ENCODE results near the gene POC5.
A peak's percentile ranks its signal among the peaks of the same experiment; 100 is the strongest.
"Not testable (repeated sequence)": the region's sequence is repeated elsewhere in the genome, so short reads cannot be mapped to it uniquely, and the experiment has no call there.

POC5 gene

GRCh38 chr5:75717082-75717922 lies at the start of gene POC5:
TSS of gene POC5 (minus strand) at chr5:75717437. CDS start at chr5:75712937, 4,500 bp downstream.
- DNase-seq, result peak; percentile 99

- no peak for DNase-seq
These were observed 40.9 kb upstream of the POC5 start for GRCh38 chr5:75758116-75758515.

GRCh38 chr5:75756981-75757380 lies 39.7 kb upstream of the POC5 start:
- no peak for DNase-seq

- DNase-seq, result no peak
These were observed 39.0 kb upstream of the POC5 start for GRCh38 chr5:75756211-75756610.

- no peak for DNase-seq
These were observed 35.9 kb upstream of the POC5 start for GRCh38 chr5:75753182-75753581.

- DNase-seq, result no peak
These were observed 27.1 kb upstream of the POC5 start for GRCh38 chr5:75744355-75744754.

- no peak for DNase-seq
These were observed 19.0 kb upstream of the POC5 start for GRCh38 chr5:75736273-75736672.

GRCh38 chr5:75734913-75735789 lies 17.9 kb upstream of the POC5 start:
- DNase-seq, result peak in 1 of 2 experiments; percentile 25

GRCh38 chr5:75733767-75734166 lies 16.5 kb upstream of the POC5 start:
- no peak for DNase-seq

GRCh38 chr5:75731515-75731914 lies 14.3 kb upstream of the POC5 start:
- DNase-seq, result not testable (repeated sequence)

- no peak for DNase-seq
These were observed 12.1 kb upstream of the POC5 start for GRCh38 chr5:75729321-75729720.

GRCh38 chr5:75727931-75728330 lies 10.7 kb upstream of the POC5 start:
- no peak for DNase-seq

- DNase-seq, result not testable (repeated sequence)
These were observed 9.0 kb upstream of the POC5 start for GRCh38 chr5:75726224-75726623.

GRCh38 chr5:75723378-75723777 lies 6.1 kb upstream of the POC5 start:
- DNase-seq, result no peak

- no peak for DNase-seq
These were observed 4.3 kb upstream of the POC5 start for GRCh38 chr5:75721573-75721972.

- DNase-seq, result no peak
These were observed 3.6 kb upstream of the POC5 start for GRCh38 chr5:75720882-75721281.

GRCh38 chr5:75716715-75717081 lies 539 bp downstream of the POC5 start:
- peak in 1 of 2 experiments; percentile 28 for DNase-seq

- DNase-seq, result no peak
These were observed 5.1 kb downstream of the POC5 start for GRCh38 chr5:75712091-75712490.

GRCh38 chr5:75711151-75711550 lies 6.1 kb downstream of the POC5 start:
- DNase-seq, result no peak

GRCh38 chr5:75710637-75711036 lies 6.6 kb downstream of the POC5 start:
- no peak for DNase-seq

GRCh38 chr5:75707911-75708509 lies 9.2 kb downstream of the POC5 start:
- no peak for DNase-seq

- no peak for DNase-seq
These were observed 10.5 kb downstream of the POC5 start for GRCh38 chr5:75706775-75707174.

GRCh38 chr5:75706016-75706415 lies 11.2 kb downstream of the POC5 start:
- no peak for DNase-seq

GRCh38 chr5:75701856-75702255 lies 15.4 kb downstream of the POC5 start:
- DNase-seq, result no peak
